ENCODE measurements around the gene FMNL3. TPM values are rescaled to one million over a fixed set of nuclear protein-coding genes. Genes with fewer than 3 reads are reported as not detected.

Gene FMNL3
- polyA plus RNA-seq, 1 donor from 2014 or later = 9.3 TPM

DNA sequence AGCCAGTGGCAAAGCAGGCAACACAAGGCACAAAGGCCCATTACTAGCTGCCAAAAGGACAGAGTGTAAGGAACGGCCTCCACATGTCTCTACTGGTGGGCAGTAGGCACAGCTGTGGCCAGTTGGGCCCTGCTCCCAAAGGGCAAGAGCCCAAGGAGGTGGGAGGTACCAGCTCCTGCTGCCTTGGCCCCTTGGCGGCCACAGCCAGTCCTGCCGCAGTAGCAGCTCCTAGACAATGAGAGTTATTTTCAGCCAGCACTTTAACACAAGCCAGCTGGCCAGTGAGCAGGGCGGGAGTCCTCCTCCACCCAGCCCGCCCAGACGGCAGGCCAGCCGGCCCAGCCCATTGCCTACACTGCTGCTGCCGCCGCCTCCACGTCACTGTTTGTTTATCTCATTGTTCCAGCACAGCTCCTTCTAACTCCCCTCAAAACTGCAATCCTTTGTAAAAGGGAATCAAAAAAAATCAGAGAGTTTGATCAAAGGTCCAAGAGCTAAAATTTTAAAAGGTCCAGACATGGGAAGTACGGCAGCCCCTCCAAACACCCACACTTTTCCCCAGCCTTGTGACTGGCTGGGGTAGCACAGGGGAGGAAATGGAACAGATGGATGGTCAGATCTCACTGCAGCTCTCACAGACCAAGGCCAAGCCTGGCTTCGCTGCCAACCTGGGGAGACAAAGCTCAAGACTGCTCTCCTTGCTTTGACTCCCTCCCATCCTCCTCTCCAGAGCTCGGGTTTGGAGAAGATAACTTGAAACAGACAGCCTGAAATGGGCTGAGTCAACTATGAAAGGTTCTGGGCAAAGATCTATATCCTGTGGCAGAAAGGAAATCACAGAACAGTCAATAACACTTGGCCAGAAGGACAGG is 33.5 kb downstream of the FMNL3 start:
- no peaks in the 10 kb centered on the region for H4K20me1 ChIP-seq (ENCODE audit: insufficient read depth)
- no peak overlapping the region for H3K9ac ChIP-seq (ENCODE audit: low read length)
- H3K9me2 ChIP-seq (ENCODE audit: insufficient read depth, low read length) = no peaks in the 10 kb centered on the region
- no peaks in the 10 kb centered on the region for H3K36me3 ChIP-seq (ENCODE audit: insufficient read depth, low read length)
- H3K27me3 ChIP-seq (ENCODE audit: insufficient read depth, low read depth, low read length) = no peaks in the 10 kb centered on the region
- no peaks in the 10 kb centered on the region for H3K79me2 ChIP-seq (replicated peaks; ENCODE audit: insufficient read depth, low read length)
- H3F3A ChIP-seq (ENCODE audit: insufficient read depth, low read length, poor library complexity, severe bottlenecking) = no peaks in the 10 kb centered on the region
- H3K27ac ChIP-seq (ENCODE audit: low read length) = no peak overlapping the region
- no peaks in the 10 kb centered on the region for H3K9me3 ChIP-seq (ENCODE audit: low read length)
- no peak overlapping the region for H3K4me2 ChIP-seq (ENCODE audit: low read length)
- no peak for TF ChIP-seq EZH2 (IDR thresholded peaks at IDR 0.05; ENCODE audit: borderline replicate concordance, insufficient read depth, low read length, poor library complexity, severe bottlenecking)
- TF ChIP-seq TAF1 (IDR thresholded peaks at IDR 0.05; ENCODE audit: low read depth) = no peak
- TF ChIP-seq, protein P1, sequence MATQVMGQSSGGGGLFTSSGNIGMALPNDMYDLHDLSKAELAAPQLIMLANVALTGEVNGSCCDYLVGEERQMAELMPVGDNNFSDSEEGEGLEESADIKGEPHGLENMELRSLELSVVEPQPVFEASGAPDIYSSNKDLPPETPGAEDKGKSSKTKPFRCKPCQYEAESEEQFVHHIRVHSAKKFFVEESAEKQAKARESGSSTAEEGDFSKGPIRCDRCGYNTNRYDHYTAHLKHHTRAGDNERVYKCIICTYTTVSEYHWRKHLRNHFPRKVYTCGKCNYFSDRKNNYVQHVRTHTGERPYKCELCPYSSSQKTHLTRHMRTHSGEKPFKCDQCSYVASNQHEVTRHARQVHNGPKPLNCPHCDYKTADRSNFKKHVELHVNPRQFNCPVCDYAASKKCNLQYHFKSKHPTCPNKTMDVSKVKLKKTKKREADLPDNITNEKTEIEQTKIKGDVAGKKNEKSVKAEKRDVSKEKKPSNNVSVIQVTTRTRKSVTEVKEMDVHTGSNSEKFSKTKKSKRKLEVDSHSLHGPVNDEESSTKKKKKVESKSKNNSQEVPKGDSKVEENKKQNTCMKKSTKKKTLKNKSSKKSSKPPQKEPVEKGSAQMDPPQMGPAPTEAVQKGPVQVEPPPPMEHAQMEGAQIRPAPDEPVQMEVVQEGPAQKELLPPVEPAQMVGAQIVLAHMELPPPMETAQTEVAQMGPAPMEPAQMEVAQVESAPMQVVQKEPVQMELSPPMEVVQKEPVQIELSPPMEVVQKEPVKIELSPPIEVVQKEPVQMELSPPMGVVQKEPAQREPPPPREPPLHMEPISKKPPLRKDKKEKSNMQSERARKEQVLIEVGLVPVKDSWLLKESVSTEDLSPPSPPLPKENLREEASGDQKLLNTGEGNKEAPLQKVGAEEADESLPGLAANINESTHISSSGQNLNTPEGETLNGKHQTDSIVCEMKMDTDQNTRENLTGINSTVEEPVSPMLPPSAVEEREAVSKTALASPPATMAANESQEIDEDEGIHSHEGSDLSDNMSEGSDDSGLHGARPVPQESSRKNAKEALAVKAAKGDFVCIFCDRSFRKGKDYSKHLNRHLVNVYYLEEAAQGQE (IDR thresholded peaks at IDR 0.05; ENCODE audit: borderline replicate concordance) = no peak
- no peak overlapping the region for H2AFZ ChIP-seq (ENCODE audit: low read depth, low read length)
- no peak overlapping the region for H3K4me3 ChIP-seq (ENCODE audit: low read length)

DNA sequence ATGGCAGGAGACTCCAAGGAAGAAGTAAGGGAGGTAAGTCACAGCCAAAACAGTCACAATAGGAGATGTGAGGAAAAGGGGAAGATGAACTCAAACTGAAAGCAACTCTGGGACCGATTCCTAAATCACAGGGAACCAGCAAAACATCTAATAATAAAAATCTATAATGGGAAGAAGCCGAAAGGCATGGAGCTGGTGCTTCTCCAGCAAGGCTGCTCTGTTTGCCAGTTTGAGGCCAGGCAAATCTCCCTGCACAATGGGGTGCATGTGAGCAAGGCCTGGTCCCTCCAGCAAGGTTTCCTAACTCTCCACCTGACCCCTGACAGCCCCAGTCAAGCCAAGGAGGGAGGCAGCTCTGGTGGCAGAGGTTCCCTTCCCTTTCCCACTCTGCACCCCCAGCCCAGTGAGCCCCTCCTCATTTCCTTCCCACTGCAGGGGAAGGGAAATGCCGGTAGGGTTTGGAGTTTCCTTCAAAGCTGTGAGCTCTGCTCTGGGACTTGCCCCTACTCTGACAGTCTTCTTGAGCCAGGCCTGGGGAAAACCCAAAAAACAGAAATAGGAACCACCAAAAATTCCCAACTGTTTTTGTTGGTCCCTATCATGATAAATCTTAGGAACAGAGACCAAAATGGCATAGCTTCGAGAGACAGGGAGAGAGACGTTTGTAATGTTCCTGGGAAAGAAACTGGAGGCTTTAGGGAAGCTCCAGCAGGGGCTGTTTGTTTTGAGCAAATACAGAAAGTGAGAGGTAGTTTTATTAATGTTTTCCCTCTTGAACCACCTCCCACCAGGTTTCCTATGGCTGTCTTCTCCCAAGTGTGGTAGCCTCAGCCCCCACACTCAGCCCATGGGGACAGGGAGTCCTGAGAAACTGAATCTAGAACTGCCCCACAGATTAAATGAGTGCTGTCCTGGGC is 34.6 kb downstream of the FMNL3 start:
- no peak overlapping the region for H3K27ac ChIP-seq (ENCODE audit: low read length)

More for the DNA sequence above, 34.6 kb downstream of the FMNL3 start:
- Histone ChIP-seq H3K79me2 (replicated peaks; ENCODE audit: insufficient read depth, low read length) (no peaks in the 10 kb centered on the region), H3K9me3 (ENCODE audit: low read length) (no peaks in the 10 kb centered on the region), H3K4me3 (ENCODE audit: low read length) (no peak overlapping the region), H3K9me2 (ENCODE audit: insufficient read depth, low read length) (no peaks in the 10 kb centered on the region), H3K36me3 (ENCODE audit: insufficient read depth, low read length) (no peaks in the 10 kb centered on the region), H3F3A (ENCODE audit: insufficient read depth, low read length, poor library complexity, severe bottlenecking) (no peaks in the 10 kb centered on the region), H4K20me1 (ENCODE audit: insufficient read depth) (no peaks in the 10 kb centered on the region), H3K4me2 (ENCODE audit: low read length) (no peak overlapping the region), H2AFZ (ENCODE audit: low read depth, low read length) (no peak overlapping the region), H3K27me3 (ENCODE audit: insufficient read depth, low read depth, low read length) (no peaks in the 10 kb centered on the region), H3K9ac (ENCODE audit: low read length) (no peak overlapping the region)
- TF ChIP-seq, protein P2, sequence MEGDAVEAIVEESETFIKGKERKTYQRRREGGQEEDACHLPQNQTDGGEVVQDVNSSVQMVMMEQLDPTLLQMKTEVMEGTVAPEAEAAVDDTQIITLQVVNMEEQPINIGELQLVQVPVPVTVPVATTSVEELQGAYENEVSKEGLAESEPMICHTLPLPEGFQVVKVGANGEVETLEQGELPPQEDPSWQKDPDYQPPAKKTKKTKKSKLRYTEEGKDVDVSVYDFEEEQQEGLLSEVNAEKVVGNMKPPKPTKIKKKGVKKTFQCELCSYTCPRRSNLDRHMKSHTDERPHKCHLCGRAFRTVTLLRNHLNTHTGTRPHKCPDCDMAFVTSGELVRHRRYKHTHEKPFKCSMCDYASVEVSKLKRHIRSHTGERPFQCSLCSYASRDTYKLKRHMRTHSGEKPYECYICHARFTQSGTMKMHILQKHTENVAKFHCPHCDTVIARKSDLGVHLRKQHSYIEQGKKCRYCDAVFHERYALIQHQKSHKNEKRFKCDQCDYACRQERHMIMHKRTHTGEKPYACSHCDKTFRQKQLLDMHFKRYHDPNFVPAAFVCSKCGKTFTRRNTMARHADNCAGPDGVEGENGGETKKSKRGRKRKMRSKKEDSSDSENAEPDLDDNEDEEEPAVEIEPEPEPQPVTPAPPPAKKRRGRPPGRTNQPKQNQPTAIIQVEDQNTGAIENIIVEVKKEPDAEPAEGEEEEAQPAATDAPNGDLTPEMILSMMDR (IDR thresholded peaks at IDR 0.05; ENCODE audit: poor library complexity, severe bottlenecking) = no peak
- TF ChIP-seq SMC3 (conservative IDR thresholded peaks at IDR 0.05; ENCODE audit: poor library complexity) = no peak
- TF ChIP-seq EZH2 (IDR thresholded peaks at IDR 0.05; ENCODE audit: borderline replicate concordance, insufficient read depth, low read length, poor library complexity, severe bottlenecking) = no peak
- TF ChIP-seq POLR2AphosphoS5 (IDR thresholded peaks at IDR 0.05) = no peak
- TF ChIP-seq, protein P1 (IDR thresholded peaks at IDR 0.05; ENCODE audit: borderline replicate concordance) = no peak
- no peak for TF ChIP-seq MXI1 (conservative IDR thresholded peaks at IDR 0.05; ENCODE audit: poor library complexity, severe bottlenecking)
- no peak for TF ChIP-seq RAD21 (conservative IDR thresholded peaks at IDR 0.05)
- no peak for TF ChIP-seq TAF1 (IDR thresholded peaks at IDR 0.05; ENCODE audit: low read depth)
- no peak for TF ChIP-seq EP300 (conservative IDR thresholded peaks at IDR 0.05; ENCODE audit: poor library complexity, severe bottlenecking)
